ENCODE measurements around the gene CREB1.

DNA sequence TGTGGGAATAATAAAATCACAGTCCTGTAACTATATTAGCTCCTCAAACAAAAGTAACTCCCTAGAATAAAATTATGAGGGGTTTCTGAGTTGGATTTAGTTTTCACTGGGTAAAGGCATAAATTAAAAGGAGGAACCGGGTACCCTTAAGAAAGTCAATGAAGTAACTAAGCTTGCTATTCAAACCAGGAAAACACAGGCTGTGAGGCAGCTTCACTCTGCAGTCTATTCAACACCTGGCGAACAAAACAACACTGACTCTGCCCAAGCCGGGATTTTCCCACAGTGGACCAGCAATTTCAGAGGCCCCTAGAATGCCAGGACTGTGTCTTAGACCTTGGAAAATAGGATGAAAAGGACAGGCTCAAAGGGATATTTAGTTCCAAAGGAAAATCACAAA, 24.6 kb upstream of the CREB1 start:
- TF ChIP-seq, protein P1, sequence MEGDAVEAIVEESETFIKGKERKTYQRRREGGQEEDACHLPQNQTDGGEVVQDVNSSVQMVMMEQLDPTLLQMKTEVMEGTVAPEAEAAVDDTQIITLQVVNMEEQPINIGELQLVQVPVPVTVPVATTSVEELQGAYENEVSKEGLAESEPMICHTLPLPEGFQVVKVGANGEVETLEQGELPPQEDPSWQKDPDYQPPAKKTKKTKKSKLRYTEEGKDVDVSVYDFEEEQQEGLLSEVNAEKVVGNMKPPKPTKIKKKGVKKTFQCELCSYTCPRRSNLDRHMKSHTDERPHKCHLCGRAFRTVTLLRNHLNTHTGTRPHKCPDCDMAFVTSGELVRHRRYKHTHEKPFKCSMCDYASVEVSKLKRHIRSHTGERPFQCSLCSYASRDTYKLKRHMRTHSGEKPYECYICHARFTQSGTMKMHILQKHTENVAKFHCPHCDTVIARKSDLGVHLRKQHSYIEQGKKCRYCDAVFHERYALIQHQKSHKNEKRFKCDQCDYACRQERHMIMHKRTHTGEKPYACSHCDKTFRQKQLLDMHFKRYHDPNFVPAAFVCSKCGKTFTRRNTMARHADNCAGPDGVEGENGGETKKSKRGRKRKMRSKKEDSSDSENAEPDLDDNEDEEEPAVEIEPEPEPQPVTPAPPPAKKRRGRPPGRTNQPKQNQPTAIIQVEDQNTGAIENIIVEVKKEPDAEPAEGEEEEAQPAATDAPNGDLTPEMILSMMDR (conservative IDR thresholded peaks at IDR 0.05), result no peak
- TF ChIP-seq ZFX (IDR thresholded peaks at IDR 0.05), result no peak
